Measurements from ENCODE around the gene KIF2A.
A peak's percentile ranks its signal among the peaks of the same experiment; 100 is the strongest.

KIF2A gene

GRCh38 chr5:62326702-62327101 is 20.7 kb downstream of the KIF2A start:
- FAIRE-seq: no peak
- DNase-seq (ENCODE audit: insufficient read length, low spot score): no peak

GRCh38 chr5:62327138-62328053 is 21.4 kb downstream of the KIF2A start:
- peak; percentile 51 for FAIRE-seq

GRCh38 chr5:62328772-62329491 is 22.9 kb downstream of the KIF2A start:
- DNase-seq (ENCODE audit: insufficient read length, low spot score) (no peak), FAIRE-seq (peak; percentile 65)

More at GRCh38 chr5:62327138-62328053, 21.4 kb downstream of the KIF2A start:
- DNase-seq (ENCODE audit: insufficient read length, low spot score): no peak

- DNase-seq (ENCODE audit: insufficient read length, low spot score): no peak
- peak; percentile 11 for FAIRE-seq
Observed at GRCh38 chr5:62330302-62330701, 24.3 kb downstream of the KIF2A start.

GRCh38 chr5:62331921-62332320 is 25.9 kb downstream of the KIF2A start:
- FAIRE-seq (peak; percentile 51), DNase-seq (ENCODE audit: insufficient read length, low spot score) (no peak)

GRCh38 chr5:62333250-62333794 is 27.3 kb downstream of the KIF2A start:
- DNase-seq (ENCODE audit: insufficient read length, low spot score) (no peak), FAIRE-seq (no peak)

- no peak for FAIRE-seq
- no peak for DNase-seq (ENCODE audit: insufficient read length, low spot score)
Observed at GRCh38 chr5:62334082-62334481, 28.1 kb downstream of the KIF2A start.

- DNase-seq (ENCODE audit: insufficient read length, low spot score): no peak
- peak; percentile 84 for FAIRE-seq
Observed at GRCh38 chr5:62340392-62340791, 34.4 kb downstream of the KIF2A start.

- DNase-seq (ENCODE audit: insufficient read length, low spot score) (no peak), FAIRE-seq (peak; percentile 76)
Observed at GRCh38 chr5:62340979-62341378, 35.0 kb downstream of the KIF2A start.

- FAIRE-seq: peak; percentile 84
- DNase-seq (ENCODE audit: insufficient read length, low spot score): no peak
Observed at GRCh38 chr5:62341783-62342475, 35.9 kb downstream of the KIF2A start.

- no peak for FAIRE-seq
- DNase-seq (ENCODE audit: insufficient read length, low spot score): no peak
Observed at GRCh38 chr5:62342476-62342837, 36.5 kb downstream of the KIF2A start.

GRCh38 chr5:62343428-62343827 is 37.4 kb downstream of the KIF2A start:
- FAIRE-seq: no peak
- no peak for DNase-seq (ENCODE audit: insufficient read length, low spot score)

GRCh38 chr5:62346748-62347147 is 40.7 kb downstream of the KIF2A start:
- FAIRE-seq (peak; percentile 26), DNase-seq (ENCODE audit: insufficient read length, low spot score) (no peak)

- DNase-seq (ENCODE audit: insufficient read length, low spot score) (no peak), FAIRE-seq (no peak)
Observed at GRCh38 chr5:62347928-62348327, 41.9 kb downstream of the KIF2A start.

GRCh38 chr5:62348723-62349481 is 42.9 kb downstream of the KIF2A start:
- DNase-seq (ENCODE audit: insufficient read length, low spot score) (no peak), FAIRE-seq (no peak)

GRCh38 chr5:62354028-62354874 is 48.2 kb downstream of the KIF2A start:
- FAIRE-seq (peak; percentile 57), DNase-seq (ENCODE audit: insufficient read length, low spot score) (no peak)

GRCh38 chr5:62362701-62363100 is 56.7 kb downstream of the KIF2A start:
- no peak for FAIRE-seq
- DNase-seq (ENCODE audit: insufficient read length, low spot score): no peak

GRCh38 chr5:62369039-62369438 is 63.0 kb downstream of the KIF2A start:
- no peak for FAIRE-seq
- DNase-seq (ENCODE audit: insufficient read length, low spot score): no peak

- DNase-seq (ENCODE audit: insufficient read length, low spot score) (no peak), FAIRE-seq (no peak)
Observed at GRCh38 chr5:62371409-62371808, 65.4 kb downstream of the KIF2A start.

Measured in GM19239 (cell line).